GM19324 (cell line): ENCODE data around the gene CD247.

ENCODE experiments used
- ATAC-seq: cut with Tn5 transposase; IDR thresholded peaks from one replicate; pipeline ENCODE4 v1.9.1; 2021; ENCODE audit warnings: mild to moderate bottlenecking, moderate library complexity; ENCODE audit not compliant: unreplicated experiment, low FRiP score

CD247 gene

DNA sequence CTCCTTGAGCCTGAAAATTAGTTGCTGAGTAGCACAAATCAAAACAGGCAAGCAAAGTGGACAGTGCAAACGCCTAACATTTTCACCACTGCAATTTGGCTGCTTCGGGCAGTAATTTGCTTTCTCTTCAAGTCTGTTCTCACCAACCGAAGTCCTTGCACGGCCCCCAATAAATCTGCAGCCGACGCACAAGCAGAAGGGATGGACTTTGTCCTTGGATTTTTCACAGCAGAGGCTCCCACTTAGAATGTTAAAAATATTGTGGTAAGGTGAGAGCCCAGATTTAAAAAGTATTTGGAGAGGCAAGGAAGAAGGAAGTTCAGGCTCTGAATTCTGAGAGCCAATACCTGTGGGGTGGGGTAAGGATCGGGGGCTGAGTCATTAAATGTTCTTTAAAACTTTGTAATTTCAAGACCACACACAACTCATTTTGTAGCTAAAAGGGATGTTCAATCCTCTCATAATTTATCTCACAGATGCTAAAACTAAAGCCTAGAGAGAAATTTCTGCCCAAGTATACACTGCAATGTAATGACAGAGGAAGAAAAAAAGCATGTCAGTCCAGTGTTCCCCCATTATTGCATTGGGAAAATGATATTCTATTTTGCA is 6.2 kb downstream of the CD247 start:
- no peak for ATAC-seq

DNA sequence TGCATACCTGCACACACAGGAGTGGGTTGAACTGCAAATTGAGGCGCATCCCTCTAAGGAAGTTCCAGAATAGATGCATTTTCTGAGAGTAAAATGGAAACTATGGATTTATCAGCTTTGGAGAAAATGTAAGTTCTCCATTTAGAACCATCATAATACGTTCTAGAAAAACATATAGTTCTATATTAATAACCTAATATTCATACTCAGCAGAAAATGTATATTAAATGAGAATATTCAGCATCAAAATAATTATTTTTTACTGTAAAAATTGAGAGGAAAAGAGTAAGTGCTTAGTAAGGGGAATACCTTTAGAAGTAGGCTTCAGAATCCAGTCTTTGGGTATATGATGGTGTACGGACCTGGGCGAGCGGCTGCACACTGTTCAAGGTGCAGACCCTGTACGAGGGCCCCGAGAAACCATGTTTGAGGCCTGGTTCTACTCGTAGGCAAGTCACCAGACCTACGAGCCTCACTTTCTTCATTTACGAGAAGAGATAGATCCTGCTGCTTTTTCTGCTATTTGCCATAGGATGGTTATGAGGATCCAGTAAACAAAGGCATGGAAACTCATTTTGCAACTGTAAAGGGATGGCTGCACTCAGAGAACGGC is 6.8 kb downstream of the CD247 start:
- no peak for ATAC-seq

GRCh38 chr1:167510881-167511280 is 7.4 kb downstream of the CD247 start:
- no peak for ATAC-seq

- no peak for ATAC-seq
Measured at GRCh38 chr1:167510244-167510643, 8.1 kb downstream of the CD247 start.

GRCh38 chr1:167509587-167509986 is 8.7 kb downstream of the CD247 start:
- ATAC-seq = no peak

DNA sequence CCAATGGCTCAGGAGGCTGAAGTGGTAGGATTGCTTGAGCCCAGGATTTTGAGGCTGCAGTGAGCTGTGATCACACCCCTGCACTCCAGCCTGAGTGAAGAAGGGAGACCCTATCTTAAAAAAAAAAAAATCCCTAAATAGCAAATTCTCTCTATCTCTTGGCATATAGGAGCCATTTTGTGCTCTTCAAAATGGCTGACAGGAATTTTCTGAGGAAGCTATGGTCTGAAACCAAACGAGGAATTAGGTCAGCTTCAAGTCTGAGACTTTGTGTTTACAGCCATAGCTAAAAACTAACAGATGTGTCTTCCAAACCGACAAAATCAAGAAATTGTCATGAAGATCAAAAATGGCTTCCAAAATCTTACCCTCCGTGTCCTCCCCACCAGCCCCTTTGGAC is 10.6 kb downstream of the CD247 start:
- ATAC-seq = no peak

DNA sequence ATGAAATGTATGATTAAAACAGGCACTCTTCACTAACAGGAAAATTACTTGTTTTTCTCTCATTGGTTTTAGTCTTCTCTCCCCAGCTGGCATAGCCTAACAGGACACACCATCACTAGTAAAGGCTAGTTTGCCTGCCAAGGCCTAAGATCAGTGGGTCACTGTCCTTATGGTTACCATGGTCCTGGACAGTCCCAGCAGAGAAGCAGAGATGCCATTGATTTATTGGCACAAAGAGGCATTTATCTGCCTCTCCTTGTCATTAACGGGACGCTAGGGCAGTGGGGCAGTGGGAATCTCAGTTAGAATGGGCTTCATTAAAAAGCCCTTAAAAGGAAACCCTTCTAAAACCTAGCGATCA is 13.9 kb downstream of the CD247 start:
- no peak for ATAC-seq

GRCh38 chr1:167503626-167504466 is 14.5 kb downstream of the CD247 start:
- ATAC-seq = no peak

GRCh38 chr1:167502719-167503462 is 15.4 kb downstream of the CD247 start:
- ATAC-seq = no peak

GRCh38 chr1:167502192-167502551 is 16.2 kb downstream of the CD247 start:
- no peak for ATAC-seq

DNA sequence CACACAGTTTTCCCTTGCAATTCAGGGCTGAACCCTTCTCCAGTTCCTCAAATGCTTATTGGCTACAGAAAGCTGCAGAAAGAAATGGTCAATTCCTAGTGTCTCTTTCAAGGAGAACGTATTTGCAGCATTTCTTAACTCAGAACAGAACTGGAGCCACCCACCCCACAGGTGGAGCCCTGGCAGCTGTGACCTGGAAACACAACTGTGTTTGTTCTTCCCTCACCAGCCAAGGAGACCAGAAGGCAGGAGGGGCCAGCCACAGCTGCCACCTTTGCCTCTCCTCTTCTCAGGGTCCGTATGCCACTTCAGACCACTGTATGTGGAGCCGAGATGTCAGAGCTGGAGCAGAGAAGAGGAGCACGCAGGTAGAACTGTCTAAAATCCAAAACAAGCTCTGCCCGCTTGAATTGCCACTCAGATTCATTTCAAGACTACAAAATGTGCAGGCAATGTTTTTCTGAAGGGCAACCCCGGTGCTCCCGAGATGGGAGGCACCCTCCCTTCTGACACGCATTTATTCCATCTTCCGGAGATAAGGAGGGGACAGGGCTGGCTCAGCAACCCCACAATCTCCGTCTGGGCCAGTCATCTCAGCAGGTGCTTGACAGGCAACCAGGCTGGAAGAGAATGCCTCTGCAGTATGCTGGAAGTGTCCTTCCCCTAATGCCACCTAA is 16.7 kb downstream of the CD247 start:
- no peak for ATAC-seq

DNA sequence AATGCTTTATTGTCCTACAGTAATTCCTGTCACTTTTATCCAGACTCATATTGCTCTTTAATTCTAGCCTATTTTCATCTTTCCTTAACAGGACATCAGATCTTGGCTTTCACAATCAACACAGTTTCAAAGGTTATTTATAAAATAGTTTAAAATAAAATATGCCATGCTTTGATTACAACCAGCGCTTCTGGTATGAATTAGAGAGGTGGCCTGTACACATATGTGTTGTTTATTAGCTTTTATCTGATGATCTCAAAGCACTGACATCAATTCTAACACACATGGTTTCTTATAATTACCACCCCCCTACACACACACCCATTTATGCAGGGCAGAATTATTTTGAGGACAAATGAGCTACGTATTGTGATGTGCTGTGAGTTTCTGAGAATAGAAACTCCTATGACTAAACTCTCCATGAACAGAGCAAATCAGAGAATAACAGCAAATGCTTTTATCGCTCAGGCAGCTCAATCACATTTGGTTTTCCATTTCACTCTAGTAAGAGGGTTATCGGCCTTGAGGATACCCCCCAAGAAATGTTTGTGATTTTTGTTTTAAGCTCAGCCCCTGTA is 18.0 kb downstream of the CD247 start:
- ATAC-seq = no peak

GRCh38 chr1:167499664-167500101 is 18.6 kb downstream of the CD247 start:
- peak; percentile 95 for ATAC-seq

GRCh38 chr1:167499106-167499505 is 19.2 kb downstream of the CD247 start:
- no peak for ATAC-seq

DNA sequence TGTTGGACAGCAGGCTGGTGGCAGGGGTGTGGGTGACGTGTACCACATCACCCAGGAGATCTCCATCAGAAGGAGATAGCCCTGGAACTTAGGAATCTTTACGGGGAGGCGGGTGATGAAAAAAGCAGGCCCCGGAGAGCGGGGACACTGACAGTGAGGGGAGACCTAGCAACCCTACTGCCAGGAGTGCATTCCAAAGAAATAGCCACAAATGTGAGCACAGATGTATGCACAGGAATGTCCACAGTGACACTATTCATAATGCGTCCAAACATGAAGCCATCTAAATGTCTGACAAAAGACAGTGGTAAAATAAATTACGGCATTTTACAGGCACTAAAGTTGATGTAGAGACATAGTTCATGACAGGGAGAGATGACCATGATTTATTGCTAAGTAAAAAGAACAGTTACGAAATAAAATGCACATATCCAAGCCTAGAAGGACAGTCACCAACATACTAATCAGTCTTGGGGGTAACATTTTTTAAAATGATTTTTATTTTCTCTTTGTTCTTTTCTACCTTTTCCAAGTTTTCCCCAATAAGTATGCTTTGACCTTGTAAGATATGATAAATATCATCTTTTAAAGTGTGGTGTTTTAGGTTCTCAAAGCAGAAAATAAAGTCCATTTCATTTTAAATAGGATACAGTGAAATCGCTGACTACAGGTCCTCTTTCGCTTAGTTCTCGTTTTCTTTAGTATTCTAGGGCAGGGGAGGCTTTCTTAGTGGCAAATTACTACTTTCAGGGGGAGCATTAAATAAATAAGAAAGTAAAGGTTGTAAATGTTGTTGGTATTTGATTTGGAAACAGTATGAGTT is 21.3 kb downstream of the CD247 start:
- ATAC-seq = no peak

DNA sequence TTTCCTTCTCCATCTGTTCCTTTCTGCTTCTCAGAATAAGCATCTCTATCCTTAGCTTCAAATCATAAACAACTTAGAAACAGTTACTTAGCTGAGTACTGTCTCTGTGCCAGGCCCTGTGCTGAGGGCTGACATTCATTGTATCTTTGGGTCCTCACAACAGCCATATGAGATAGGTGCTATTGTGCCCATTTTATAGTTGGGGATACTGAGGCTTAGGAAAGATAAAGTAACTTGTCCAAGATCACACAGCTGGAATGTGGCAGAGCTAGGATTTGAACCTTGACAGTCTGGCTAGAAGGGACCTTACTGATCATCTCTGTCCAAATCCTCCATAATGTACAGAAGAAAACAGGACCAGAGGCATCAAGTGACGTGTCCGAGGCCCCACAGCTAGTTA is 25.0 kb downstream of the CD247 start:
- ATAC-seq = no peak

GRCh38 chr1:167492481-167492910 is 25.8 kb downstream of the CD247 start:
- no peak for ATAC-seq

DNA sequence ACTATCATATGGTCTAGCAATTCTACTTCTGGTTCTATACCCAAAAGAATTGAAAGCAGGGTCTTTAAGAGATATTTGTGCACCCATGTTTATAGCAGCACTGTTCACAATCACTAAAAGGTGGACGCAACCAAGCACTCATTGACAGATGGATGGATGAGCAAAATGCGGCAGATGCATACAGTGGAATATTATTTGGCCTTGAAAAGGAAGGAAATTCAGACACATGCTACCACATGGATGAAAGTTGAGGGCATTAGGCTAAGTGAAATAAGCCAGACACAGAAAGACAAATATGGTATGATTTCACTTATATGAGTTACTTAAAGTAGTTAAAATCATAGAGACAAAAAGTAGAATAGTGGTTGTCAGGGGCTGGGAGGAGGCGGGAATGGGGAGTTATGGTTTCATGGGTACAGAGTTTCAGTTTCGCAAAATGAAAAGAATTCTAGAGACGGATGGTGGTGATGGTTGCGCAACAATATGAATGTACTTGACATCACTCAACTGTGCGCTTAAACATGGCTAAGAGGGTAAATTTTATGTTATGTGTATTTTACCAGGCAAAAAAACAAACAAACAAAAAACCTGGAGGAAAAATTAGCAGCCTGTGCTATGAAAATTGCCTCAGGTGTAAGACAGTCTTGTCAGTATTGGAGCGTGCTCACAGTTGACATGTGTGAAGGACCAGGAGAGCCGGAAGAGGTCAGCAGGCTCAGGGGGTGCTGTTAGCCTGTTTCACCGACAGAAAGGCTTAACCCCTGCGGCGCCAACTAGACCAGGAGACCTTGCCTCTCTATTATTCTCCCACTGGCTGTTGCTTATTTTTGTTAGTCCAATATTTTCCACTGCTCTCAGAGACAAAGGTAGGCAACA is 26.5 kb downstream of the CD247 start:
- ATAC-seq = no peak
